ENCODE results near the gene PROSER2.

GRCh38 chr10:11793762-11794479, 29.2 kb upstream of the PROSER2 start:
- TF ChIP-seq CTCF (IDR thresholded peaks at IDR 0.05) (no peak), POLR2A (IDR thresholded peaks at IDR 0.05) (no peak), EP300 (IDR thresholded peaks at IDR 0.05) (no peak)

Data from ovary (tissue), 3 donors.